ENCODE data around the gene POLR1E. TPM values are rescaled to one million over a fixed set of nuclear protein-coding genes. Genes with fewer than 3 reads are reported as not detected.
"Not testable (repeated sequence)": the region's sequence is repeated elsewhere in the genome, so short reads cannot be mapped to it uniquely, and the experiment has no call there.

POLR1E gene
- total RNA-seq, 1 experiment from 2014 or later = 41.9 TPM

- Histone ChIP-seq H3K36me3 (no peaks in the 10 kb centered on the region), H3K27ac (no peak overlapping the region), H3K27me3 (no peaks in the 10 kb centered on the region), H3K4me1 (peaks cover 6% of the 10 kb centered on the region; the same call in 1 of the 2 replicates), H3K4me3 (no peak overlapping the region), H3K9me3 (replicated peaks) (peaks cover 12% of the 10 kb centered on the region; the same call in 1 of the 2 replicates)
- DNase-seq = no peak
Observed at GRCh38 chr9:37474438-37474837, 11.3 kb upstream of the POLR1E start.

GRCh38 chr9:37476930-37477329 is 8.8 kb upstream of the POLR1E start:
- Histone ChIP-seq H3K27me3 (no peaks in the 10 kb centered on the region), H3K4me3 (no peak overlapping the region), H3K4me1 (peaks cover 6% of the 10 kb centered on the region; the same call in 1 of the 2 replicates), H3K27ac (no peak overlapping the region), H3K9me3 (replicated peaks) (peaks cover 12% of the 10 kb centered on the region; the same call in 1 of the 2 replicates), H3K36me3 (no peaks in the 10 kb centered on the region)
- no peak for DNase-seq

- not testable (repeated sequence) for DNase-seq, H3K27me3 ChIP-seq, H3K36me3 ChIP-seq, H3K27ac ChIP-seq, H3K4me3 ChIP-seq, H3K4me1 ChIP-seq
- H3K9me3 ChIP-seq (replicated peaks) = peaks cover 12% of the 10 kb centered on the region; the same call in 1 of the 2 replicates
Observed at GRCh38 chr9:37477443-37477842, 8.3 kb upstream of the POLR1E start.

GRCh38 chr9:37477987-37478619 is 7.6 kb upstream of the POLR1E start:
- not testable (repeated sequence) for H3K27me3 ChIP-seq, DNase-seq, H3K36me3 ChIP-seq, H3K4me3 ChIP-seq, H3K27ac ChIP-seq, H3K4me1 ChIP-seq
- peaks cover 12% of the 10 kb centered on the region; the same call in 1 of the 2 replicates for H3K9me3 ChIP-seq (replicated peaks)

- Histone ChIP-seq H3K27ac (no peak overlapping the region), H3K4me3 (no peak overlapping the region), H3K36me3 (no peaks in the 10 kb centered on the region), H3K27me3 (no peaks in the 10 kb centered on the region), H3K9me3 (replicated peaks) (no peaks in the 10 kb centered on the region), H3K4me1 (peaks cover 6% of the 10 kb centered on the region)
- no peak for DNase-seq
Observed at GRCh38 chr9:37480759-37481158, 5.0 kb upstream of the POLR1E start.

- Histone ChIP-seq H3K36me3 (peaks cover 9% of the 10 kb centered on the region; the same call in 1 of the 2 replicates), H3K4me3 (peak overlapping the region; percentile 76), H3K27ac (peak overlapping the region; percentile 50), H3K27me3 (no peaks in the 10 kb centered on the region), H3K4me1 (peaks cover 10% of the 10 kb centered on the region), H3K9me3 (replicated peaks) (no peaks in the 10 kb centered on the region)
- DNase-seq = no peak
Observed at GRCh38 chr9:37486256-37486615, 488 bp downstream of the POLR1E start.

- peak; percentile 29 to 48 for DNase-seq
- no peaks in the 10 kb centered on the region for H3K9me3 ChIP-seq (replicated peaks)
- peaks cover 10% of the 10 kb centered on the region for H3K4me1 ChIP-seq
- H3K4me3 ChIP-seq = peak overlapping the region; percentile 76
- peaks cover 14% of the 10 kb centered on the region for H3K36me3 ChIP-seq
- no peaks in the 10 kb centered on the region for H3K27me3 ChIP-seq
- peak overlapping the region; percentile 50 for H3K27ac ChIP-seq
Observed at GRCh38 chr9:37486616-37487548, 1.1 kb downstream of the POLR1E start.

- H3K4me3 ChIP-seq = no peak overlapping the region
- H3K36me3 ChIP-seq = peaks cover 39% of the 10 kb centered on the region
- no peaks in the 10 kb centered on the region for H3K9me3 ChIP-seq (replicated peaks)
- H3K27me3 ChIP-seq = no peaks in the 10 kb centered on the region
- no peak for DNase-seq
- 0 out of 2 replicates have a peak, but pooled peaks cover 4% of the 10 kb centered on the region for H3K4me1 ChIP-seq
- H3K27ac ChIP-seq = no peak overlapping the region
Observed at GRCh38 chr9:37491939-37492338, 6.2 kb downstream of the POLR1E start.

GRCh38 chr9:37495571-37495970 is 9.8 kb downstream of the POLR1E start:
- DNase-seq = no peak
- H3K27ac ChIP-seq = no peak overlapping the region
- H3K9me3 ChIP-seq (replicated peaks) = no peaks in the 10 kb centered on the region
- no peaks in the 10 kb centered on the region for H3K27me3 ChIP-seq
- H3K36me3 ChIP-seq = peaks cover 53% of the 10 kb centered on the region
- H3K4me1 ChIP-seq = no peaks in the 10 kb centered on the region
- no peak overlapping the region for H3K4me3 ChIP-seq

GRCh38 chr9:37496020-37496419 is 10.3 kb downstream of the POLR1E start:
- Histone ChIP-seq H3K4me3 (no peak overlapping the region), H3K27ac (no peak overlapping the region), H3K36me3 (peaks cover 53% of the 10 kb centered on the region), H3K4me1 (no peaks in the 10 kb centered on the region), H3K9me3 (replicated peaks) (no peaks in the 10 kb centered on the region), H3K27me3 (no peaks in the 10 kb centered on the region)
- no peak for DNase-seq

- Histone ChIP-seq H3K4me3 (no peak overlapping the region), H3K4me1 (no peaks in the 10 kb centered on the region), H3K27ac (no peak overlapping the region), H3K36me3 (peaks cover 53% of the 10 kb centered on the region), H3K27me3 (no peaks in the 10 kb centered on the region), H3K9me3 (replicated peaks) (no peaks in the 10 kb centered on the region)
- DNase-seq = no peak
Observed at GRCh38 chr9:37497320-37497719, 11.6 kb downstream of the POLR1E start.

GRCh38 chr9:37498457-37498856 is 12.7 kb downstream of the POLR1E start:
- H3K27me3 ChIP-seq = no peaks in the 10 kb centered on the region

GRCh38 chr9:37499297-37499696 is 13.5 kb downstream of the POLR1E start:
- peaks cover 58% of the 10 kb centered on the region for H3K36me3 ChIP-seq
- H3K27ac ChIP-seq = no peak overlapping the region
- no peaks in the 10 kb centered on the region for H3K9me3 ChIP-seq (replicated peaks)
- H3K4me1 ChIP-seq = no peaks in the 10 kb centered on the region
- DNase-seq = no peak
- H3K4me3 ChIP-seq = no peak overlapping the region
- H3K27me3 ChIP-seq = no peaks in the 10 kb centered on the region

More at GRCh38 chr9:37498457-37498856, 12.7 kb downstream of the POLR1E start:
- Histone ChIP-seq H3K36me3 (peaks cover 56% of the 10 kb centered on the region), H3K4me3 (no peak overlapping the region), H3K27ac (no peak overlapping the region), H3K9me3 (replicated peaks) (no peaks in the 10 kb centered on the region), H3K4me1 (no peaks in the 10 kb centered on the region)
- no peak for DNase-seq

- Histone ChIP-seq H3K27ac (no peak overlapping the region), H3K9me3 (replicated peaks) (no peaks in the 10 kb centered on the region), H3K4me3 (no peak overlapping the region), H3K36me3 (peaks cover 62% of the 10 kb centered on the region), H3K4me1 (no peaks in the 10 kb centered on the region), H3K27me3 (no peaks in the 10 kb centered on the region)
- DNase-seq = no peak
Observed at GRCh38 chr9:37501957-37502596, 16.3 kb downstream of the POLR1E start.

- Histone ChIP-seq H3K36me3 (peaks cover 58% of the 10 kb centered on the region), H3K27ac (no peak overlapping the region), H3K27me3 (no peaks in the 10 kb centered on the region), H3K4me3 (no peak overlapping the region), H3K9me3 (replicated peaks) (no peaks in the 10 kb centered on the region), H3K4me1 (no peaks in the 10 kb centered on the region)
- no peak for DNase-seq
Observed at GRCh38 chr9:37503736-37504135, 18.0 kb downstream of the POLR1E start.
